B cell (primary cell): Measurements from ENCODE around the gene POLR3G. TPM values are rescaled to one million over a fixed set of nuclear protein-coding genes. Genes with fewer than 3 reads are reported as not detected.

Experiments
- ATAC-seq: fragments of 200-7000 bp; cut with Tn5 transposase; one replicate; pipeline ENCODE4 v1.10.0; 2021; ENCODE audit warnings: low read depth, mild to moderate bottlenecking, moderate number of reproducible peaks, moderate library complexity
- CTCF ChIA-PET: fragments of 350-600 bp; sonication (Branson Sonifier 250); formaldehyde crosslinking; loops from one replicate; lab custom pipeline; 2021; ENCODE audit warnings: antibody characterized with exemption, inconsistent platforms; lab: Charles Lee
- POLR2A ChIA-PET: fragments of 350-600 bp; sonication (Branson Sonifier 250); formaldehyde crosslinking; loops from one replicate; lab custom pipeline; 2021; ENCODE audit warnings: antibody characterized with exemption; lab: Charles Lee
- DNase-seq: peaks from one replicate; pipeline ENCODE4 v3.0.0; 2013
- H2AFZ ChIP-seq: 2 replicates; pipeline ENCODE4 v1.6.1; 2012; ENCODE audit warnings: mild to moderate bottlenecking, low read depth, low read length; ENCODE audit not compliant: insufficient read depth, poor library complexity, severe bottlenecking
- H3K27ac ChIP-seq, 2 donors: 1 replicate in 1 of 2; 2 replicates in 1 of 2; pipeline ENCODE4 v1.5.1; 2012 to 2013; ENCODE audit warnings: low read length in 2 of 2, mild to moderate bottlenecking in 2 of 2, moderate library complexity in 1 of 2
- H3K27me3 ChIP-seq, 4 experiments: fragments of 200-600 bp in 1 of 4; sonication (generic) in 1 of 4; replicated peaks in 1 of 4; 1 replicate in 2 of 4; 2 replicates in 2 of 4; pipeline versions ENCODE4 v1.6.1 to v1.7.0; 2013 to 2016; ENCODE audit warnings: low read length in 3 of 4, mild to moderate bottlenecking in 2 of 4, mixed read lengths in 1 of 4, moderate library complexity in 1 of 4; ENCODE audit not compliant: insufficient read depth in 4 of 4, control insufficient read depth in 3 of 4; ENCODE audit errors: control extremely low read depth in 1 of 4
- H3K36me3 ChIP-seq, 2 experiments: replicated peaks in 1 of 2; 1 replicate in 1 of 2; 2 replicates in 1 of 2; pipeline versions ENCODE4 v1.6.1 to v1.7.1; 2013; ENCODE audit warnings: low read length in 1 of 2; ENCODE audit not compliant: insufficient read depth in 2 of 2, control insufficient read depth in 1 of 2; ENCODE audit errors: control extremely low read depth in 1 of 2, extremely low read depth in 1 of 2
- H3K4me1 ChIP-seq, 2 donors: fragments of 200-600 bp in 1 of 2; sonication (generic) in 1 of 2; 1 replicate in 1 of 2; 2 replicates in 1 of 2; pipeline versions ENCODE4 v1.5.1 to v1.6.1; 2013 to 2017; ENCODE audit warnings: low read length in 2 of 2; ENCODE audit not compliant: control insufficient read depth in 2 of 2, insufficient read depth in 2 of 2
- H3K4me2 ChIP-seq: replicated peaks from 2 replicates; pipeline ENCODE3; 2012; ENCODE audit warnings: mild to moderate bottlenecking, low read depth, low read length; ENCODE audit not compliant: poor library complexity, severe bottlenecking
- H3K4me3 ChIP-seq, 5 experiments: fragments of 200-600 bp in 1 of 5; sonication (generic) in 1 of 5; 1 replicate in 3 of 5; 2 replicates in 2 of 5; pipeline versions ENCODE4 v1.5.1 to v1.7.0; 2011 to 2016; ENCODE audit warnings: low read length in 4 of 5, mild to moderate bottlenecking in 4 of 5, low read depth in 2 of 5, control low read depth in 1 of 5, moderate library complexity in 1 of 5; ENCODE audit not compliant: insufficient read depth in 1 of 5; ENCODE audit errors: control extremely low read depth in 1 of 5, extremely low read depth in 1 of 5
- H3K79me2 ChIP-seq: fragments of 200-600 bp; sonication (generic); one replicate; pipeline ENCODE4 v1.6.0; 2016; ENCODE audit warnings: low read length; ENCODE audit not compliant: control insufficient read depth, insufficient read depth
- H3K9ac ChIP-seq: fragments of 200-600 bp; sonication (generic); 2 replicates; pipeline ENCODE4 v1.6.1; 2017; ENCODE audit warnings: mild to moderate bottlenecking, low read length, moderate library complexity
- H3K9me3 ChIP-seq, 3 donors: one replicate each; pipeline versions ENCODE4 v1.6.1 to v1.7.1; 2013; ENCODE audit warnings: low read length in 2 of 3; ENCODE audit not compliant: control insufficient read depth in 2 of 3, insufficient read depth in 1 of 3; ENCODE audit errors: control extremely low read depth in 1 of 3
- H4K20me1 ChIP-seq: 2 replicates; pipeline ENCODE4 v1.6.0; 2012; ENCODE audit warnings: mild to moderate bottlenecking, low read length; ENCODE audit not compliant: insufficient read depth, control insufficient read depth, poor library complexity, severe bottlenecking
- H3K27ac Mint-ChIP-seq: one replicate; pipeline ENCODE4 v1.8.0; 2021; ENCODE audit warnings: mixed read lengths
- H3K27me3 Mint-ChIP-seq: one replicate; pipeline ENCODE4 v1.8.0; 2021; ENCODE audit warnings: mixed read lengths
- H3K4me1 Mint-ChIP-seq: one replicate; pipeline ENCODE4 v1.8.0; 2021; ENCODE audit warnings: mixed read lengths
- H3K4me3 Mint-ChIP-seq: one replicate; pipeline ENCODE4 v1.8.0; 2021; ENCODE audit warnings: mixed read lengths
- H3K9me3 Mint-ChIP-seq: one replicate; pipeline ENCODE4 v1.8.0; 2022; ENCODE audit warnings: mixed read lengths; ENCODE audit not compliant: insufficient read depth
- CTCF ChIP-seq: fragments of 200-600 bp; IDR thresholded peaks from one replicate; pipeline ENCODE4 v1.8.0; 2022; ENCODE audit warnings: antibody characterized with exemption, mild to moderate bottlenecking
- EZH2 ChIP-seq: IDR thresholded peaks from 2 replicates; pipeline ENCODE4 v1.6.1; 2012; ENCODE audit warnings: borderline replicate concordance, low read depth, mild to moderate bottlenecking, moderate library complexity, low read length; ENCODE audit not compliant: insufficient read depth, poor library complexity, severe bottlenecking
- WGBS: methylation state at CpG from one replicate; pipeline ENCODE4 v1.1.5; 2013; ENCODE audit warnings: missing lambda C conversion rate; ENCODE audit not compliant: insufficient coverage; 5-methylcytosine and 5-hydroxymethylcytosine counted together
- intact Hi-C: fragments of 100-400 bp; cut with micrococcal nuclease; formaldehyde crosslinking; loops from one replicate; pipeline ENCODE4 v1.10.0; 2022
- polyA plus RNA-seq: library from polyadenylated mRNA; depleted of rRNA; stranded (reverse); fragments of >200 nt; gene quantifications from 2 replicates; pipeline ENCODE4 v1.2.3, GENCODE V29; 2012
- total RNA-seq, 2 donors: library from RNA; stranded (reverse); fragments of 120-200 nt in 1 of 2; gene quantifications; 1 replicate in 1 of 2; 2 replicates in 1 of 2; pipeline versions ENCODE4 v1.2.3 to v1.2.4, GENCODE V29; 2013 to 2022

POLR3G gene
- total and polyA plus RNA-seq, 2 donors (not counting 1 experiment from before 2014, with no cell fraction given) = 0.52 to 2.3 TPM

DNA sequence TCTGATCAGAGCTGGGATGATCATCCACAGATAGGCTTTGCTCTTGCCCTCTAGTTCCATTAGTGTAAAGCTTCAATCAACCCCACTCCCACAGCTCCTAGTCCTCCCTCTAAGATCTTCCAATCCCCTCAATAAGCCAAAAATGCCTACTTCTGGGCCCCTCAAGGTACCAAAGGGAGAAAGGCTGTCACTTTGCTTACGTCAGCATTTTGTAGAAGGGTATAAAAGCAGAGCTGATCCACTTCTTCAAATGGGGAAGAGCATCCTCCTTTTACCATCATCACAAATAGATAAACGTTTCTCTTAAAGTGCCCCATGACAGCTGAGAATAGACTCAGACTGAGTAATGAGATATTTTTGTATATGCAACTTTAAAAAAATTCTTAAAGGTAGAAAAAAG, 70.8 kb downstream of the POLR3G start:
- CTCF ChIA-PET = no interaction called here
- H3K27ac ChIP-seq = no peak overlapping the region
- H2AFZ ChIP-seq = no peak overlapping the region
- no peaks in the 10 kb centered on the region for H3K4me1 ChIP-seq
- no peaks in the 10 kb centered on the region for H3K4me1 Mint-ChIP-seq
- no peak overlapping the region for H3K27ac Mint-ChIP-seq
- DNase-seq (no peak), ATAC-seq (no peak)
- peaks cover 0 to 29% (median 17%) of the 10 kb centered on the region in 4 experiments for H3K27me3 ChIP-seq
- WGBS = no CpG with 5 or more reads among the region's 2 CpGs
- no peaks in the 10 kb centered on the region for H3K9me3 ChIP-seq
- POLR2A ChIA-PET = no interaction called here
- H3K9ac ChIP-seq = no peak overlapping the region
- no peak overlapping the region for H3K4me3 ChIP-seq
- H3K4me3 Mint-ChIP-seq = no peak overlapping the region
- intact Hi-C loops = no loop called here
- H3K36me3 ChIP-seq = no peaks in the 10 kb centered on the region
- no peaks in the 10 kb centered on the region for H3K9me3 Mint-ChIP-seq
- TF ChIP-seq CTCF (no peak), EZH2 (no peak)
- H3K27me3 Mint-ChIP-seq = peaks cover 47% of the 10 kb centered on the region
- no peak overlapping the region for H3K4me2 ChIP-seq
- H4K20me1 ChIP-seq = no peaks in the 10 kb centered on the region
- H3K79me2 ChIP-seq = no peaks in the 10 kb centered on the region

GRCh38 chr5:90546216-90546837, 71.7 kb downstream of the POLR3G start:
- H3K27me3 ChIP-seq = peaks cover 0 to 29% (median 17%) of the 10 kb centered on the region in 4 experiments
- no peaks in the 10 kb centered on the region for H3K9me3 ChIP-seq
- TF ChIP-seq CTCF = no peak
- TF ChIP-seq EZH2 = no peak
- H2AFZ ChIP-seq = no peak overlapping the region
- no peak overlapping the region for H3K4me2 ChIP-seq
- WGBS = 100% methylated on average over 1 of the region's 4 CpGs
- ATAC-seq (no peak), DNase-seq (no peak)
- POLR2A ChIA-PET = no interaction called here
- H3K4me1 ChIP-seq = peaks cover 3% of the 10 kb centered on the region in 2 donors
- no peak overlapping the region for H3K9ac ChIP-seq
- intact Hi-C loops = no loop called here
- H3K4me3 Mint-ChIP-seq = no peak overlapping the region
- no peaks in the 10 kb centered on the region for H4K20me1 ChIP-seq
- no peak overlapping the region for H3K27ac ChIP-seq
- CTCF ChIA-PET = no interaction called here
- no peaks in the 10 kb centered on the region for H3K79me2 ChIP-seq
- peaks cover 3% of the 10 kb centered on the region for H3K4me1 Mint-ChIP-seq
- H3K4me3 ChIP-seq = no peak overlapping the region
- no peak overlapping the region for H3K27ac Mint-ChIP-seq
- H3K27me3 Mint-ChIP-seq = peaks cover 41% of the 10 kb centered on the region
- no peaks in the 10 kb centered on the region for H3K36me3 ChIP-seq
- no peaks in the 10 kb centered on the region for H3K9me3 Mint-ChIP-seq
